ENCODE results near the gene FRMD4A.

FRMD4A gene

DNA sequence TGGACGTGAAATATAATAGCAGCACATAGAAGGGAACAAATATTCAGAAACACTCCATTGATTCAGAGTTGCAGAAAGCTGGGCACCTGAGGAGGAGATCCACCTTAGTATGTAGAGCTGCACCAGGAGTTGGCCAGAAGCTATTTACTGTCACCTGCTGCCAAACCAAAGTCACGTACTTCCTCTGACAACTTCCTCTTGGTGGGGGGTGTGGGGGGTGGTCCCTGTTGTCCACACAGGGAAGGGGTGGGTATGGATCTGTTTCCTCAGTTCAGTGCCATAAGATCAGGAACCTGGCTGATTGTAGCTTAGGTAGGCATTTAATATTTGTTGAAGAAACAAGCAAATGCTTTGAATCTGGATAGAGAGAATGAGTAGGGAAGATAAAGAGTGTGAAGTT is 264.6 kb downstream of the FRMD4A start:
- ChIA-PET POLR2A (interaction anchor here (1.2 kb wide), 1 partner anchor 9 kb away, joined by 4 read pairs; no protein-coding TSS in a partner anchor), CTCF (no interaction called here)
- TF ChIP-seq ZNF384 (IDR thresholded peaks at IDR 0.05): no peak
- TF ChIP-seq, protein P1, sequence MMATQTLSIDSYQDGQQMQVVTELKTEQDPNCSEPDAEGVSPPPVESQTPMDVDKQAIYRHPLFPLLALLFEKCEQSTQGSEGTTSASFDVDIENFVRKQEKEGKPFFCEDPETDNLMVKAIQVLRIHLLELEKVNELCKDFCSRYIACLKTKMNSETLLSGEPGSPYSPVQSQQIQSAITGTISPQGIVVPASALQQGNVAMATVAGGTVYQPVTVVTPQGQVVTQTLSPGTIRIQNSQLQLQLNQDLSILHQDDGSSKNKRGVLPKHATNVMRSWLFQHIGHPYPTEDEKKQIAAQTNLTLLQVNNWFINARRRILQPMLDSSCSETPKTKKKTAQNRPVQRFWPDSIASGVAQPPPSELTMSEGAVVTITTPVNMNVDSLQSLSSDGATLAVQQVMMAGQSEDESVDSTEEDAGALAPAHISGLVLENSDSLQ (IDR thresholded peaks at IDR 0.05): no peak
- TF ChIP-seq TARDBP (IDR thresholded peaks at IDR 0.05): no peak
- no peak for TF ChIP-seq SP1 (IDR thresholded peaks at IDR 0.05)
- TF ChIP-seq SUZ12 (IDR thresholded peaks at IDR 0.05): no peak
- no peak for TF ChIP-seq HDGF (IDR thresholded peaks at IDR 0.05; ENCODE audit: borderline replicate concordance)
- TF ChIP-seq CTBP1 (IDR thresholded peaks at IDR 0.05; ENCODE audit: borderline replicate concordance): no peak
- TF ChIP-seq NFRKB (IDR thresholded peaks at IDR 0.05): no peak
- no peak for TF ChIP-seq FOXA1 (IDR thresholded peaks at IDR 0.05)
- TF ChIP-seq LEF1 (IDR thresholded peaks at IDR 0.05; ENCODE audit: borderline replicate concordance): no peak
- no peak for TF ChIP-seq ARNT (IDR thresholded peaks at IDR 0.05)
- TF ChIP-seq L3MBTL2 (conservative IDR thresholded peaks at IDR 0.05): no peak
- no peak for TF ChIP-seq FOXK2 (IDR thresholded peaks at IDR 0.05)
- TF ChIP-seq BHLHE40 (IDR thresholded peaks at IDR 0.05; ENCODE audit: borderline replicate concordance): no peak
- no peak for TF ChIP-seq ELF4 (IDR thresholded peaks at IDR 0.05)
- no peak for TF ChIP-seq FOXM1 (IDR thresholded peaks at IDR 0.05; ENCODE audit: borderline replicate concordance)
- no peak for DNase-seq (ENCODE audit: extremely low spot score)

DNA sequence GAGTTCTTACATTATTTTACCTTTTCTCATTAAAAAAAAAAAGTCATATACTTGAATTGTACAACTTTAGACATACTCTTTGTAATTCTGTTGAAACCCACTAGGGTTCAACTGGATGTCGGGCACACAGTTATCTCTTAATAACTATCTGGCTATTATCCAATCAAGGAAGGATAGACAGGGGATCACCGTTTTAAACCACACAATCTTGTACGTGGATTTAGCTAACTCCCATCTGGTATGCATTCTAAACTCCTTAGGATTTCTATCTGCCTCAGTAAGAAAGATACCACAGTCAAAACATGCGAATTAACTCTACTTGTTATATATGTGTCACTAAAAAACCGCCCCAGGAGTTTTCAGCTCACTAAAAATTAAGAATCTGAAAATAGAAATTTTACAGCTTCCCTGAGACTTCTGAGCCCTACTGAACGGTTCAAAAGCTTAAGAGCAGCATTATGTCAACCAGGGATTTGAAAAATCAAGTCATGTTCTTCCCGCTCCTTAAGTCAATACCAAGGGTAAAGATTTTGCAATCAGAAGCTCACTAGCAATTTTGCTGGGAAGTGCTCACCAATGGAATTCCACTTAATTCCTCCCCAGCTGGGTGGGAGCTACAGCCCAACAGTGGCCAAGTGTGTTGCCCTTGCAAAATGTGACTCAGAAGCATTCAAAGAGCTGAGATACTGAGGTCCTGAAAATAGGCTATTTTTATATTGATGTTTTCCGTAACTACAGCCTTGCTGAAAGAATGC is 267.0 kb downstream of the FRMD4A start:
- no peak for DNase-seq (ENCODE audit: extremely low spot score)
- no peak for TF ChIP-seq BHLHE40 (IDR thresholded peaks at IDR 0.05; ENCODE audit: borderline replicate concordance)
- TF ChIP-seq ELF4 (IDR thresholded peaks at IDR 0.05): no peak
- no peak for TF ChIP-seq L3MBTL2 (conservative IDR thresholded peaks at IDR 0.05)
- TF ChIP-seq FOXM1 (IDR thresholded peaks at IDR 0.05; ENCODE audit: borderline replicate concordance): no peak
- no peak for TF ChIP-seq HDGF (IDR thresholded peaks at IDR 0.05; ENCODE audit: borderline replicate concordance)
- no peak for TF ChIP-seq LEF1 (IDR thresholded peaks at IDR 0.05; ENCODE audit: borderline replicate concordance)
- TF ChIP-seq, protein P1 (IDR thresholded peaks at IDR 0.05): no peak
- ChIA-PET POLR2A (no interaction called here), CTCF (no interaction called here)

DNA sequence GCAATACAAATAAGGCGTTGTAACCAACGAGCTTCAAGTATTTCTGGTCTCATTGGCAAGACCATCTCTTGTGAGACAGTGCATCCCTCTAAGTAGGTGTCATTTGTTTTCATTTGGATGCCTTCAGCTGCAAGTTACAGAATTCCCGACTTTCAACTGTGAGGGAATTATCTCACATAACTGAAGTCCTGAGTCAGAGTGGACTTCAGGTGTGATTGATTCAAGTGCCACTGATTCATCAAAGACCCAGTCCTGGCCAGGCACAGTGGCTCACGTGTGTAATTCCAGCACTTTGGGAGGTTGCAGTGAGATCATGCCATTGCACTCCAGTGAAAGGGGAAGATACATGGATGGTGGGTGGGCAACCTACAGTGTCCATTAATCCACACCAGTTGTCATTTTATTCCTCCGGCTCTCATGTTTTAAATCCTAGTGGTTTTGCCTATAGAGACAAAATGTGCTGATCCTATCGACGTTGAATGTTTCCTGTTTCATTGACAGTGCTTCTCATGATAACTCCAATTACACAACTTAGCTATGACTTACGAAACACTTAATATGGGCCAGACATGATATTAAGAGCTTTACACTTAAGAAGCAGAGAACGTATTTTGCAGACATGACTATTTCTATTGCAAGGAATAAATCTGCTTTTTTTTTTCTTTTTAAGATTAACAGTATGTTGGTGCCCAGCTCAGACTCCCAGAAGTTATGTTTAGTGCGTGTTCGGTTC is 268.0 kb downstream of the FRMD4A start:
- TF ChIP-seq SP1 (IDR thresholded peaks at IDR 0.05) (no peak), BHLHE40 (IDR thresholded peaks at IDR 0.05; ENCODE audit: borderline replicate concordance) (no peak), ARNT (IDR thresholded peaks at IDR 0.05) (no peak), FOXA1 (IDR thresholded peaks at IDR 0.05) (no peak), ZNF384 (IDR thresholded peaks at IDR 0.05) (no peak), FOXK2 (IDR thresholded peaks at IDR 0.05) (no peak), NFRKB (IDR thresholded peaks at IDR 0.05) (no peak)
- ChIA-PET POLR2A (no interaction called here), CTCF (no interaction called here)
- DNase-seq (ENCODE audit: extremely low spot score): no peak

DNA sequence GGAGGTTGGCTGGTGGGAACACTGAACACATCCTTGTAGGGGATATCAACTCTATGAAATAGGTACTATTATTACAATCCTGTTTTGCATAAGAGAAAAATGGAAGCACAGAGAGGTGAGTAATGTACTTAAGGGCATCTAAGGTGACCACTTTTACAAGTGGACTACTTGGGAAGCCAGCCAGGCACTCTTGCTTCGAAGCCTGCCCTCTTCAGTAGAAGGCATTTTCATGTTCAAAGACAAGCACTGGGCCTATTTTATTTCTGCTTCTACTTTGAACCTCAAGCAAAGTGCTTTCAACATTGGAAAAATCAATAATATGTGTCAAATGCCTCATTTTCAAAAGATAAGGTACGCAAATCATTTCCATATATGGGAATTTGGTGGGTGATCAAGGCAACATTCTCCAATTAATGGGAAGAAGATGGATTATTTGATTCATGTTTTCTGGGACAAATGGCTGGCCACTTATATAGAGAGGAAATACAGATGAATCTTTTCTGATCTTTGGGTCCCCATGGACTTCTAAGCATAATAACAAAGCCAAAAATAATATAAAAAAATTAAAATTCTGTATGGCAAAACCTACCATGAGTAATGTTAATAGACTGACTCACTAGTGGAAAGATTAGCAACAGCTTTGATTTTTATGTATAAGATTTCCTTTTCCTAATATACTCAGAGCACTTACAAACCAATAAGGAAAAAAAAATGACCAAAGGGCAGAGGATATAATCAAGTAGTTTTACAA is 270.2 kb downstream of the FRMD4A start:
- ChIA-PET CTCF (no interaction called here), POLR2A (no interaction called here)
- TF ChIP-seq, protein P1 (IDR thresholded peaks at IDR 0.05): no peak
- TF ChIP-seq ZNF384 (IDR thresholded peaks at IDR 0.05) (no peak), SUZ12 (IDR thresholded peaks at IDR 0.05) (no peak), NFRKB (IDR thresholded peaks at IDR 0.05) (no peak), FOXA1 (IDR thresholded peaks at IDR 0.05) (no peak), SP1 (IDR thresholded peaks at IDR 0.05) (no peak), LEF1 (IDR thresholded peaks at IDR 0.05; ENCODE audit: borderline replicate concordance) (no peak), BHLHE40 (IDR thresholded peaks at IDR 0.05; ENCODE audit: borderline replicate concordance) (no peak), TARDBP (IDR thresholded peaks at IDR 0.05) (no peak), ARNT (IDR thresholded peaks at IDR 0.05) (no peak), L3MBTL2 (conservative IDR thresholded peaks at IDR 0.05) (no peak)
- no peak for DNase-seq (ENCODE audit: extremely low spot score)

DNA sequence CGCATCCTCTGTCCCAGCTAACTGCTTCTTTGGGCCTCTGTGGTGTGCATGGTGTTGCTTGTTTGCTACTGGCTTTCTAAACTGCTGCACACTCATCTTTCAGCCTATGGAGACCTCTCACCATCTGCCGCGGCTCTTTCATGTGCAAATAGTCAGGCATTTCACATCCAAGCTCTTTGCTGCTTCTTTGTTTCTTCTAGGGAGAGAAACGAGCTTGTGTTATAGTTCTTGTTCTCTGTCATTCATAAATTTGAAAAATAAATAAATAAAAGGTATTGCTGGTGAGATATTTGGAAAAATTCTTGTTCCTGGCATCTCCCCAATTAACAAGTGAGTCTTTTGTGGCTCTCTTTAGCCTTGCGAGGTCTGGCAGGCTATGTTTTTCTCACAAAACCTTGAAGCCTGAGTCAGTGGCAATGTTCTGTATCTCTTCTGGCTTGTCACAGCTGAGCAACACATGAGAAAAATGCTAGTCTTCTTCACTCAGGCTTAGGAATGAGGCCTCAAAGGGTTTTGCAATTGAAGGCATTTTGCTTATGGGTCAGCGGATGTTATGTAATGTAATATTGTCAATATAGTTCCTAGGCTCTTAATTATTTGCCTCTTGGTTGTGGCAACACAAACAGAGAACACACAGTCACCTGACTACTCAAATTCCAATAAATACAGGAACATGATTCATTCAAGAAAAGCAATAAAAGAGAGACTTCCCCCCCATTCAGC is 274.0 kb downstream of the FRMD4A start:
- ChIA-PET CTCF (no interaction called here), POLR2A (no interaction called here)
- DNase-seq (ENCODE audit: extremely low spot score): no peak
- TF ChIP-seq LEF1 (IDR thresholded peaks at IDR 0.05; ENCODE audit: borderline replicate concordance) (no peak), FOXA1 (IDR thresholded peaks at IDR 0.05) (no peak), FOXK2 (IDR thresholded peaks at IDR 0.05) (no peak), BHLHE40 (IDR thresholded peaks at IDR 0.05; ENCODE audit: borderline replicate concordance) (no peak)
